ENCODE results near the gene PIGK.

PIGK gene

GRCh38 chr1:77139389-77139788, 79.8 kb downstream of the PIGK start:
- H3K9me3 ChIP-seq (ENCODE audit: severe bottlenecking): no peaks in the 10 kb centered on the region
- no peaks in the 10 kb centered on the region for H3K27me3 ChIP-seq (ENCODE audit: insufficient read depth, poor library complexity, severe bottlenecking)
- DNase-seq (ENCODE audit: low spot score) (no peak), ATAC-seq (ENCODE audit: low read depth) (no peak)
- H3K4me1 ChIP-seq (ENCODE audit: insufficient read depth, poor library complexity, severe bottlenecking): no peaks in the 10 kb centered on the region
- no peak for TF ChIP-seq CTCF (IDR thresholded peaks at IDR 0.05; ENCODE audit: poor library complexity, severe bottlenecking)
- H3K36me3 ChIP-seq (ENCODE audit: low read depth): 0 out of 2 replicates have a peak, but pooled peaks cover 3% of the 10 kb centered on the region
- H3K4me3 ChIP-seq (ENCODE audit: severe bottlenecking): no peak overlapping the region
- H3K27ac ChIP-seq (ENCODE audit: poor library complexity, severe bottlenecking): no peak overlapping the region

- H3K4me3 ChIP-seq (ENCODE audit: severe bottlenecking): no peak overlapping the region
- no peaks in the 10 kb centered on the region for H3K27me3 ChIP-seq (ENCODE audit: insufficient read depth, poor library complexity, severe bottlenecking)
- no peaks in the 10 kb centered on the region for H3K9me3 ChIP-seq (ENCODE audit: severe bottlenecking)
- DNase-seq (ENCODE audit: low spot score): no peak
- ATAC-seq (ENCODE audit: low read depth): no peak
- no peak overlapping the region for H3K27ac ChIP-seq (ENCODE audit: poor library complexity, severe bottlenecking)
- H3K4me1 ChIP-seq (ENCODE audit: insufficient read depth, poor library complexity, severe bottlenecking): no peaks in the 10 kb centered on the region
- TF ChIP-seq CTCF (IDR thresholded peaks at IDR 0.05; ENCODE audit: poor library complexity, severe bottlenecking): no peak
- H3K36me3 ChIP-seq (ENCODE audit: low read depth): no peaks in the 10 kb centered on the region
Measured at GRCh38 chr1:77134359-77134758, 84.9 kb downstream of the PIGK start.

GRCh38 chr1:77133731-77134358, 85.4 kb downstream of the PIGK start:
- H3K4me1 ChIP-seq (ENCODE audit: insufficient read depth, poor library complexity, severe bottlenecking): no peaks in the 10 kb centered on the region
- no peak overlapping the region for H3K27ac ChIP-seq (ENCODE audit: poor library complexity, severe bottlenecking)
- ATAC-seq (ENCODE audit: low read depth) (no peak), DNase-seq (ENCODE audit: low spot score) (no peak)
- no peak overlapping the region for H3K4me3 ChIP-seq (ENCODE audit: severe bottlenecking)
- H3K9me3 ChIP-seq (ENCODE audit: severe bottlenecking): no peaks in the 10 kb centered on the region
- H3K36me3 ChIP-seq (ENCODE audit: low read depth): no peaks in the 10 kb centered on the region
- H3K27me3 ChIP-seq (ENCODE audit: insufficient read depth, poor library complexity, severe bottlenecking): no peaks in the 10 kb centered on the region
- TF ChIP-seq CTCF (IDR thresholded peaks at IDR 0.05; ENCODE audit: poor library complexity, severe bottlenecking): no peak

DNA sequence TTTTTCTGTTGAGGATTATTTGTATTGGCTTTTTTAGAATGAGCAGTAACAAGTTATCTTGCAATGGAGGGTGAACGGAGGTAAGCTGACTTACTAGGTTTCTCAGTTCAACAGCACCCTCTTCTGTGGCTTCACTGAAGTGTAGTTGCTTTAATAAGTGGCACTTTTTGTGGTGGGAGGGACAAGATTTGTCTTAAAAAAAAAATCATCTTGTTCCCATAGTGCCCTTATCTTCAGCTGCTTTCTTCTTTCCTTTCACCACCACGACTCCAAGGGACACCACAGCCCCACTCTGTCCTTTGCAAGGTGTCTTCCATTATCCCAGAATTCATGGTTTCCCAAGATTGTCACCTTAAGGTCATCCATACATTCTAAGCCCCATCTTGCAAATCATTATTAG, 92.9 kb downstream of the PIGK start:
- Histone ChIP-seq H3K27me3 (ENCODE audit: insufficient read depth, poor library complexity, severe bottlenecking) (no peaks in the 10 kb centered on the region), H3K27ac (ENCODE audit: poor library complexity, severe bottlenecking) (no peak overlapping the region), H3K4me1 (ENCODE audit: insufficient read depth, poor library complexity, severe bottlenecking) (no peaks in the 10 kb centered on the region), H3K9me3 (ENCODE audit: severe bottlenecking) (no peaks in the 10 kb centered on the region), H3K36me3 (ENCODE audit: low read depth) (no peaks in the 10 kb centered on the region), H3K4me3 (ENCODE audit: severe bottlenecking) (no peak overlapping the region)
- ATAC-seq (ENCODE audit: low read depth) (peak; percentile 70), DNase-seq (ENCODE audit: low spot score) (no peak)
- peak; percentile 79 for TF ChIP-seq CTCF (IDR thresholded peaks at IDR 0.05; ENCODE audit: poor library complexity, severe bottlenecking)

DNA sequence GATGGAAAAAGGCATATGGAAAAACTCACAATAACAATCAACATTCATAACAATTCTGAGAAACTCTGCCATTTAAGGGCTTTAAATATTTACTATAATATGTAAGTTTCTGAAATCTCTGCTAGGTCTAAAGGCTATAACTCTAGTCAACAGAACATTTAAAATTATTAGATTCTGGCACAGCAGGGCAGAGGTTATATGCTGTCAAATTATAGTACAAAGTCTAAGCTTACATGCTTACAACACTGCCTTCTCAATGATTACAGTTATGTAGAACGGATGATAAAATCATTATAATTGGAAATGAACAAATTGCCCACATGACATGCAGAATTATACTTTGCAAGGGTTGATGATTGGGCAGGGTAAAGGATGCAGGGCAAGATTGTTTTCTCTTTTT, 97.7 kb downstream of the PIGK start:
- H3K27ac ChIP-seq (ENCODE audit: poor library complexity, severe bottlenecking): no peak overlapping the region
- H3K4me1 ChIP-seq (ENCODE audit: insufficient read depth, poor library complexity, severe bottlenecking): no peaks in the 10 kb centered on the region
- 0 out of 2 replicates have a peak, but pooled peaks cover 5% of the 10 kb centered on the region for H3K36me3 ChIP-seq (ENCODE audit: low read depth)
- H3K27me3 ChIP-seq (ENCODE audit: insufficient read depth, poor library complexity, severe bottlenecking): no peaks in the 10 kb centered on the region
- no peaks in the 10 kb centered on the region for H3K9me3 ChIP-seq (ENCODE audit: severe bottlenecking)
- no peak for DNase-seq (ENCODE audit: low spot score)
- no peak for TF ChIP-seq CTCF (IDR thresholded peaks at IDR 0.05; ENCODE audit: poor library complexity, severe bottlenecking)
- no peak overlapping the region for H3K4me3 ChIP-seq (ENCODE audit: severe bottlenecking)
- no peak for ATAC-seq (ENCODE audit: low read depth)
